GM18873 (cell line): ENCODE results near the gene ZNF202.
"Not testable (repeated sequence)": the region's sequence is repeated elsewhere in the genome, so short reads cannot be mapped to it uniquely, and the experiment has no call there.

Experiments used
- ATAC-seq: cut with Tn5 transposase; IDR thresholded peaks from one replicate; pipeline ENCODE4 v1.9.1; 2021; ENCODE audit warnings: mild to moderate bottlenecking, moderate library complexity, moderate number of reproducible peaks; ENCODE audit not compliant: unreplicated experiment, low FRiP score

ZNF202 gene

GRCh38 chr11:123741159-123742030 is at the start of gene ZNF202:
Gene ZNF202, minus strand, starts transcription at chr11:123741660. Its CDS starts 10,772 bp downstream, at chr11:123730888.
- peak; percentile 99 for ATAC-seq

- no peak for ATAC-seq
These were observed 42.1 kb upstream of the ZNF202 start for GRCh38 chr11:123783536-123783935.

- no peak for ATAC-seq
These were observed 37.1 kb upstream of the ZNF202 start for GRCh38 chr11:123778511-123778910.

- ATAC-seq: no peak
These were observed 34.5 kb upstream of the ZNF202 start for GRCh38 chr11:123775715-123776549.

GRCh38 chr11:123775289-123775688 is 33.8 kb upstream of the ZNF202 start:
- no peak for ATAC-seq

- no peak for ATAC-seq
These were observed 32.5 kb upstream of the ZNF202 start for GRCh38 chr11:123773959-123774358.

GRCh38 chr11:123773026-123773425 is 31.6 kb upstream of the ZNF202 start:
- no peak for ATAC-seq

- no peak for ATAC-seq
These were observed 30.2 kb upstream of the ZNF202 start for GRCh38 chr11:123771664-123772063.

- ATAC-seq: no peak
These were observed 29.3 kb upstream of the ZNF202 start for GRCh38 chr11:123770712-123771111.

- ATAC-seq: no peak
These were observed 24.1 kb upstream of the ZNF202 start for GRCh38 chr11:123765601-123766000.

- ATAC-seq: no peak
These were observed 21.0 kb upstream of the ZNF202 start for GRCh38 chr11:123762422-123762821.

- ATAC-seq: no peak
These were observed 19.4 kb upstream of the ZNF202 start for GRCh38 chr11:123760894-123761293.

- no peak for ATAC-seq
These were observed 16.5 kb upstream of the ZNF202 start for GRCh38 chr11:123757976-123758375.

- ATAC-seq: no peak
These were observed 14.4 kb upstream of the ZNF202 start for GRCh38 chr11:123755813-123756212.

- no peak for ATAC-seq
These were observed 13.9 kb upstream of the ZNF202 start for GRCh38 chr11:123755344-123755743.

GRCh38 chr11:123754101-123754568 is 12.7 kb upstream of the ZNF202 start, which contains the start of gene OR6X1:
Gene OR6X1, minus strand, starts transcription at chr11:123754518. Its CDS starts 0 bp downstream, at chr11:123754518.
- no peak for ATAC-seq

GRCh38 chr11:123753110-123753509 is 11.7 kb upstream of the ZNF202 start:
- ATAC-seq: no peak

- no peak for ATAC-seq
These were observed 10.3 kb upstream of the ZNF202 start for GRCh38 chr11:123751781-123752180.

- ATAC-seq: not testable (repeated sequence)
These were observed 6.9 kb upstream of the ZNF202 start for GRCh38 chr11:123748349-123748748.

GRCh38 chr11:123745764-123746451 is 4.4 kb upstream of the ZNF202 start:
- ATAC-seq: no peak

- no peak for ATAC-seq
These were observed 1.3 kb upstream of the ZNF202 start for GRCh38 chr11:123742724-123743120.
